ENCODE results near the gene VEZT. TPM values are rescaled to one million over a fixed set of nuclear protein-coding genes. Genes with fewer than 3 reads are reported as not detected.

VEZT gene
- polyA plus RNA-seq, 1 donor from 2014 or later: 219 TPM

GRCh38 chr12:95257541-95257940 lies 39.9 kb downstream of the VEZT start:
- Histone ChIP-seq H3K27ac (ENCODE audit: low read length) (no peak overlapping the region), H3K27me3 (ENCODE audit: insufficient read depth, low read depth, low read length) (no peaks in the 10 kb centered on the region), H3K9me2 (ENCODE audit: insufficient read depth, low read length) (no peaks in the 10 kb centered on the region), H3K9ac (ENCODE audit: low read length) (no peak overlapping the region), H4K20me1 (ENCODE audit: insufficient read depth) (no peaks in the 10 kb centered on the region), H3K79me2 (replicated peaks; ENCODE audit: insufficient read depth, low read length) (peaks cover 31% of the 10 kb centered on the region), H3K9me3 (ENCODE audit: low read length) (no peaks in the 10 kb centered on the region), H2AFZ (ENCODE audit: low read depth, low read length) (no peak overlapping the region), H3K36me3 (ENCODE audit: insufficient read depth, low read length) (peaks cover 26% of the 10 kb centered on the region), H3F3A (ENCODE audit: insufficient read depth, low read length, poor library complexity, severe bottlenecking) (no peaks in the 10 kb centered on the region), H3K4me3 (ENCODE audit: low read length) (no peak overlapping the region), H3K4me2 (ENCODE audit: low read length) (no peak overlapping the region)
- TF ChIP-seq EZH2 (IDR thresholded peaks at IDR 0.05; ENCODE audit: borderline replicate concordance, insufficient read depth, low read length, poor library complexity, severe bottlenecking) (no peak), SMC3 (conservative IDR thresholded peaks at IDR 0.05; ENCODE audit: poor library complexity) (no peak), EP300 (conservative IDR thresholded peaks at IDR 0.05; ENCODE audit: poor library complexity, severe bottlenecking) (no peak), TAF1 (IDR thresholded peaks at IDR 0.05; ENCODE audit: low read depth) (no peak), RAD21 (conservative IDR thresholded peaks at IDR 0.05) (no peak), POLR2AphosphoS5 (IDR thresholded peaks at IDR 0.05) (no peak), MXI1 (conservative IDR thresholded peaks at IDR 0.05; ENCODE audit: poor library complexity, severe bottlenecking) (no peak)
- TF ChIP-seq, protein P1, sequence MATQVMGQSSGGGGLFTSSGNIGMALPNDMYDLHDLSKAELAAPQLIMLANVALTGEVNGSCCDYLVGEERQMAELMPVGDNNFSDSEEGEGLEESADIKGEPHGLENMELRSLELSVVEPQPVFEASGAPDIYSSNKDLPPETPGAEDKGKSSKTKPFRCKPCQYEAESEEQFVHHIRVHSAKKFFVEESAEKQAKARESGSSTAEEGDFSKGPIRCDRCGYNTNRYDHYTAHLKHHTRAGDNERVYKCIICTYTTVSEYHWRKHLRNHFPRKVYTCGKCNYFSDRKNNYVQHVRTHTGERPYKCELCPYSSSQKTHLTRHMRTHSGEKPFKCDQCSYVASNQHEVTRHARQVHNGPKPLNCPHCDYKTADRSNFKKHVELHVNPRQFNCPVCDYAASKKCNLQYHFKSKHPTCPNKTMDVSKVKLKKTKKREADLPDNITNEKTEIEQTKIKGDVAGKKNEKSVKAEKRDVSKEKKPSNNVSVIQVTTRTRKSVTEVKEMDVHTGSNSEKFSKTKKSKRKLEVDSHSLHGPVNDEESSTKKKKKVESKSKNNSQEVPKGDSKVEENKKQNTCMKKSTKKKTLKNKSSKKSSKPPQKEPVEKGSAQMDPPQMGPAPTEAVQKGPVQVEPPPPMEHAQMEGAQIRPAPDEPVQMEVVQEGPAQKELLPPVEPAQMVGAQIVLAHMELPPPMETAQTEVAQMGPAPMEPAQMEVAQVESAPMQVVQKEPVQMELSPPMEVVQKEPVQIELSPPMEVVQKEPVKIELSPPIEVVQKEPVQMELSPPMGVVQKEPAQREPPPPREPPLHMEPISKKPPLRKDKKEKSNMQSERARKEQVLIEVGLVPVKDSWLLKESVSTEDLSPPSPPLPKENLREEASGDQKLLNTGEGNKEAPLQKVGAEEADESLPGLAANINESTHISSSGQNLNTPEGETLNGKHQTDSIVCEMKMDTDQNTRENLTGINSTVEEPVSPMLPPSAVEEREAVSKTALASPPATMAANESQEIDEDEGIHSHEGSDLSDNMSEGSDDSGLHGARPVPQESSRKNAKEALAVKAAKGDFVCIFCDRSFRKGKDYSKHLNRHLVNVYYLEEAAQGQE (IDR thresholded peaks at IDR 0.05; ENCODE audit: borderline replicate concordance): no peak
- TF ChIP-seq, protein P2, sequence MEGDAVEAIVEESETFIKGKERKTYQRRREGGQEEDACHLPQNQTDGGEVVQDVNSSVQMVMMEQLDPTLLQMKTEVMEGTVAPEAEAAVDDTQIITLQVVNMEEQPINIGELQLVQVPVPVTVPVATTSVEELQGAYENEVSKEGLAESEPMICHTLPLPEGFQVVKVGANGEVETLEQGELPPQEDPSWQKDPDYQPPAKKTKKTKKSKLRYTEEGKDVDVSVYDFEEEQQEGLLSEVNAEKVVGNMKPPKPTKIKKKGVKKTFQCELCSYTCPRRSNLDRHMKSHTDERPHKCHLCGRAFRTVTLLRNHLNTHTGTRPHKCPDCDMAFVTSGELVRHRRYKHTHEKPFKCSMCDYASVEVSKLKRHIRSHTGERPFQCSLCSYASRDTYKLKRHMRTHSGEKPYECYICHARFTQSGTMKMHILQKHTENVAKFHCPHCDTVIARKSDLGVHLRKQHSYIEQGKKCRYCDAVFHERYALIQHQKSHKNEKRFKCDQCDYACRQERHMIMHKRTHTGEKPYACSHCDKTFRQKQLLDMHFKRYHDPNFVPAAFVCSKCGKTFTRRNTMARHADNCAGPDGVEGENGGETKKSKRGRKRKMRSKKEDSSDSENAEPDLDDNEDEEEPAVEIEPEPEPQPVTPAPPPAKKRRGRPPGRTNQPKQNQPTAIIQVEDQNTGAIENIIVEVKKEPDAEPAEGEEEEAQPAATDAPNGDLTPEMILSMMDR (IDR thresholded peaks at IDR 0.05; ENCODE audit: poor library complexity, severe bottlenecking): no peak

DNA sequence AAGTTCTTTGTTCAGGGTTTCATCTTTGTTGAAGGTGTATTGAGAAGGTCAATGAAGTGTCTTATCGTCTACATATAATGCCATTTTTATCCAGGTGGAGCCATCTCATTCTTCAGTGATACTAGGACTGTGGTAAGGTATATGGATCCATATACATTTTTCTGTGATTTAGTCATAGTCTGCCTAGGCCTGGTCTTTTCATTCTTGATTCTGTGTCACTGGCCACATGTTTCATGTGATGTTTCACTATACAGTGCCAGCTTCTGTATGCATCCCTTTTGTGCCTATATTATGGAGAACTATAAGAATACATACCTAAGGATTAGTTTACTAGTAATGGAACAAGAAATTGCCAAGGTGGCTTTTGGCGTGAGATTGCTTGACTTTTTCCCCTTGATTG lies 40.5 kb downstream of the VEZT start:
- Histone ChIP-seq H3K27me3 (ENCODE audit: insufficient read depth, low read depth, low read length) (no peaks in the 10 kb centered on the region), H3K4me3 (ENCODE audit: low read length) (no peak overlapping the region), H4K20me1 (ENCODE audit: insufficient read depth) (no peaks in the 10 kb centered on the region), H3K36me3 (ENCODE audit: insufficient read depth, low read length) (peaks cover 27% of the 10 kb centered on the region), H3K4me2 (ENCODE audit: low read length) (no peak overlapping the region), H3K9ac (ENCODE audit: low read length) (no peak overlapping the region), H3F3A (ENCODE audit: insufficient read depth, low read length, poor library complexity, severe bottlenecking) (no peaks in the 10 kb centered on the region), H3K9me2 (ENCODE audit: insufficient read depth, low read length) (no peaks in the 10 kb centered on the region), H3K79me2 (replicated peaks; ENCODE audit: insufficient read depth, low read length) (peaks cover 27% of the 10 kb centered on the region), H2AFZ (ENCODE audit: low read depth, low read length) (no peak overlapping the region), H3K9me3 (ENCODE audit: low read length) (no peaks in the 10 kb centered on the region), H3K27ac (ENCODE audit: low read length) (no peak overlapping the region)
- TF ChIP-seq MXI1 (conservative IDR thresholded peaks at IDR 0.05; ENCODE audit: poor library complexity, severe bottlenecking): no peak
- no peak for TF ChIP-seq EZH2 (IDR thresholded peaks at IDR 0.05; ENCODE audit: borderline replicate concordance, insufficient read depth, low read length, poor library complexity, severe bottlenecking)
- TF ChIP-seq, protein P1 (IDR thresholded peaks at IDR 0.05; ENCODE audit: borderline replicate concordance): no peak
- no peak for TF ChIP-seq SMC3 (conservative IDR thresholded peaks at IDR 0.05; ENCODE audit: poor library complexity)
- TF ChIP-seq RAD21 (conservative IDR thresholded peaks at IDR 0.05): no peak
- TF ChIP-seq POLR2AphosphoS5 (IDR thresholded peaks at IDR 0.05): no peak
- no peak for TF ChIP-seq TAF1 (IDR thresholded peaks at IDR 0.05; ENCODE audit: low read depth)
- TF ChIP-seq, protein P2 (IDR thresholded peaks at IDR 0.05; ENCODE audit: poor library complexity, severe bottlenecking): no peak
